GM19240 (cell line): ENCODE measurements around the gene MAP3K3.

Experiments used
- DNase-seq: peaks from one replicate; pipeline ENCODE4 v3.0.0; 2011; ENCODE audit warnings: low spot score; ENCODE audit not compliant: insufficient read length

The MAP3K3 gene

DNA sequence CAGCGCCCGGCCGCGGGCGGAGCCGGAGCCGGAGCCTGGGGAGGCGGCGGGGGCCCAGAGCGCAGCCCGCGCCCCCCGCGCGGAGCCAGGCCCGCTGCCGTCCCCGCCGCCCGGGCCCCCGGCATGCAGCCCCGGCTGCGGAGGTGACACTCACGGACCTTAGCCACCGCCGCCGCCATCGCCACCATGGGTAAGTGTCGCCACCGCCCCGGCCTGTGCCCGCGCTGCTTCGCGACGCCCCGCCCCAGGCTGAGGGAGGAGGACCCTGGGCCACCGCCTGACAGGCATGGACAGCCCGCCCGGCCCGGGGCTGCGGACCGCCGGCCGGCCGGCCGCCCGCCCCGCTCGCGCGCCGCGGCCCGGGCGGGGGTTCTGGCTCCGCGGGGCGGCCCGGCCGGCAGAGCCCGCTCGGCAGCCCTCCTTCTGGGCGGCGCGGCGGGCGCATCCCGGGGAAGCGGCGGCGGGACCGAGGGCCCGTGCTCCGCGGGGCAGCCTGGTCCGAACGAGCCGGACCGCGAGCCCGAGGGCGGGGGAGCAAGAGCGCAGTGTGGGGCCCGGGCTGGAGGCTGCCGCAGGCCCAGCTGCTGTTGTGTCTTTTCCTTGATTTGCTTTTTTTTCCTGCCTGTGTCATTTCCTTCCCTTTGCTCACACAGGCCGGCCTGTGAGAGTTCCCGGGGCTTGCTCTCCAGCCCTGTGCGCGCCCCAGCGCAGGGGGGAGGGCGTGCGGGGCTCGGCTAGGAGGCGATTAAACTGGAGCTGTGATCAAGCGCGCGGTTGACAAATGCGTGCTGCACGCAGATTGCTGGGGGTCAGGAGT is 565 bp downstream of the MAP3K3 start:
- DNase-seq = peak; percentile 42

DNA sequence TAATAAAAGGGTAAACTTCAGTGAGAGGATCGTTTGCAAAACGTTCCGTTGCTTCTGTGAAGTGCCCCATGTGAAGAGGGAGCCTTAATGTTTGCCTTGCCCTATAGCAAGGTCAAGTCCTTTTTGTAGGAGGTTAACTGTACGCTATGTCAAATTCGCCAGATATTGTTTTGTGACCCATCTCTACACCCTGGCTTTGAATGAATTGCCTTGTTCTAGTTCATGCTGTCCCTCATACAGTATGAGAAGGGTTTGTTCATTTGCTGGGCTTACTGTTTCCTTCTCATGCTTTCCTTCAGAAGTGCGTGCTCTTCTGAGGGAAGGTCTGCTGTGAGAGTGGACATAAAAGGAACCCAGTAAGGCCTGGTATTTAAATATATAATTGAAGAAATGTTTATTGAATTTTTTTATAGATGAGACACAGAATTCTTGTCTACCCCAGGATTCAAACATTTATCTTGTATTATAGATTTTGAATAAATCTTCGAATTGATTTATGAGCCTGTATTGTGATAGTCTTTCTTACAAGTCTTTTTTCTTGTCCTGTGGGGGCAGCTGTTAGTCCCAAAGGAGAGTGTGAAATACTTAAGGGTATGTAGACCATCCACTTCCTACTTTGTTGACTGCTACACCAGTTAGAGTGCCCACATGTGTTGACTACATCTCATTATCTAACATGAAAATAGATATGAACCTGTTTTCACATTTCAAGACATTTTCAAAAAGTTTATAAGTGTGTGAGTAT is 1.7 kb downstream of the MAP3K3 start:
- no peak for DNase-seq

DNA sequence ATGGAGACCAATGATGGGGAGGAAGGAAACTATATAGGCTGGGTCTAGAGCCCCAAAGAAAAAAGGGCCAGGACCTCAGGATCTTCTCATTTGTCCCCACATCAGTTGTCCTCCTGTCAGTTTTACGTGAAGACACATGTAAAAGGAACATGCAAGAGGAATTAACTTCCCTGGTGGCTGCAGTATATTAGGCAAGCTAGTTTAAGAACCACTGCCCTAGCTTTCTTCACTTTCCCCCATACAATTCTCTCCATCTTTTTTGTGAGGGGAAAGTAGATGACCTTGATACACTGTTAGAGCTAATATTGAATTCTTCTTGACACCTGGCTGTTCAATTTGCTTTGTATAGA is 2.3 kb downstream of the MAP3K3 start:
- no peak for DNase-seq

DNA sequence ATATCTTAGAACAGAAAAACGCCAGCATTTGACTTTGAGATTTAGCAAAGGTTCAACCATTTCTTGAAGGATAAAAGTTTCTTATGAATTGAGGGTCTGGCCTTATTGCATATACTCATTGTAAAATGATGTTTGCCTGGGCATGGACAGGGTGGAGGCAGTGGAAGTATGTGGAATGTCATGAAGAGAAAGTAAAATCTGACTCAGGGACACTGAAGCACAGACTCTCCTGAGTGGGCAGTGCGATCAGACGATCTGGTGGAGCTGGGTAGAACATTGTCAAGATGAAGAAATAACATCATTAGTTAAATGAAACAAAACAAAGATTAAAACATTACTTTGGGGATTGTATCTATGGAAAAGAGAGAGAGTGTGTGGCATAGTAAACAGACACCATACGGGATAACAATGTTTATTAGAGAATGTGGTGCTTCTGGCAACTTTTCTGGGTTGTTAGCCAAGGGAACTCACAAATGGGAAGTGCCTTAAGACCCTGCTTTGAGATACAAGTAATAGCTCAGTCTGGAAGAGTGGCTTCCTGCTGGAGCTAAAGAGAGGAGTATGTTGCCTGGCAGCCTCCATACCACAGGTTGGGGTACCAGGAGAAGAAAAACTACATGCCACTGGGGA is 4.4 kb downstream of the MAP3K3 start:
- no peak for DNase-seq

DNA sequence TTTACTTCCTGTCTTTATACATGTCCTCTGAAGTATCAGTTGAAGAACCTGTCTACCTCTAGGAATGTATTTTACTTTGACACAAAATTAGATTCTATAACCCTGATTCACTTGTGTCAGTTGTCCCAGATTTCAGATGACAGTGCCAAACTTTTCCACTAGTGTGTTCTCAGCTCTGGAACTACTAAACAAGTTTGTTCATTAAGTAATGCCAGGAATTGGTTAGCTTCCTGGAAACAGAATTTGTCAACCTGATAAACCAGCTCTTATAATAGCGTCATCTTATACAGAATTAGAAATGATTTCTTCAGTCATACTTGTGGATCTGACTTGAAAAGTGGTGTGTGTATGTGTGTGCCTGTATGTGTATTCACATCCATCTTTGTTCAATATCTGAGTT is 7.4 kb downstream of the MAP3K3 start:
- DNase-seq = no peak

GRCh38 chr17:63631062-63631461 is 8.8 kb downstream of the MAP3K3 start:
- DNase-seq = no peak

GRCh38 chr17:63631626-63632025 is 9.4 kb downstream of the MAP3K3 start:
- DNase-seq = no peak

DNA sequence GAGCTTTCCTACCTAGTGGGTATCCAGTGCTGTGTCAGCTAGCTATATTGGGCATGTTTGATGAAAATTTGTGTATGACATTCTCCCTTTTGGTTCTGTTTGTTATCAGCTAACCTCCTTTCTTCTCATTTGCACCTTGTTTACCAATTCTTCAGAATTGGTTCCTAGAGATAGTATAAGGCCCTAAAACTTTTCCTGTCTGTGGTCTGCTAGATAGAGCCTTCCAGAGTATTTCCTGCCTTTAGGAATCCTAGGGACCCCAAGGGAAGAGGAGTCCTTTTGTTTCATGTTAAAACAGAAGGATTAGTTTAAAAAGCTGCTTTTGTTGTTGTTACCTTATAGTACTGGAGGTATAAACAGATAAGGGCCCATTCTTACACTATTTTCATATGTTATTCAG is 11.5 kb downstream of the MAP3K3 start:
- DNase-seq = no peak

DNA sequence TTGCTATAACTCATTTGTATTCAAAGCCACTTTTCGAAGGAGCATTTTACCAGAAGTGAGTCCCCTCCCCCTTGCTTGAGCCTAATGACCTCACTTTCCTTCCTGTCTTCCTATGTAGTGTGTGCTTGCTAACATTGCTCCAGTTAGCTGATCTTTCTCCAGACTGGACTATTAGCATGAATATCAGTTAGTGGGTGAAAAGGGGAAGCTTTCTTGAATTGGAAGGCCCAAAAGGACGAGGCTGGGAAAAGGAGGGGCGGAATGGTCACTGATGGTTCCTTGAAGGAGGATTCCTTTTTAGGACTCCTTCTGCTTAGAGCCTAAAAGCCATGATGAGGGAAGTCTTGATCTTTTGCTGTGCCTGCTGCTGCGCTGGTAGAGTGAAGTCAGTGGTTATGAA is 11.9 kb downstream of the MAP3K3 start:
- DNase-seq = no peak

DNA sequence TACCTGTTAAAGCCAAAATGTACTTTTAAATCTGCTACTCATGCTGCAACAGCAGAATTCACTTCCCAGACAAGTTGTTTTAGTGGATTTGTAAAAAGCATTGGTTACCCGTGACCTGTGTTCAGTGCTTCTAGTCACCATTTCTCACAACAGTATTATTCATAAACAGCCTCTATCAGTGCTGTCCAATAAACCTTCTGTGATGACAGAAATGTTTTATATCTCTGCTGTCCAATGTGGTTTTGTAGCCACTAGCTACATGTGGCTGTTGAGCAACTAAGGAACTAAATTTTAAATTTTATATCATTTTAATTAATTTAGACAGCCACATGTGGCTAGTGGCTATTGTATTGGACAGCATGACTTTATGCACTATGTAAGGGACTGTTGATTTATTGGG is 12.6 kb downstream of the MAP3K3 start:
- DNase-seq = no peak

DNA sequence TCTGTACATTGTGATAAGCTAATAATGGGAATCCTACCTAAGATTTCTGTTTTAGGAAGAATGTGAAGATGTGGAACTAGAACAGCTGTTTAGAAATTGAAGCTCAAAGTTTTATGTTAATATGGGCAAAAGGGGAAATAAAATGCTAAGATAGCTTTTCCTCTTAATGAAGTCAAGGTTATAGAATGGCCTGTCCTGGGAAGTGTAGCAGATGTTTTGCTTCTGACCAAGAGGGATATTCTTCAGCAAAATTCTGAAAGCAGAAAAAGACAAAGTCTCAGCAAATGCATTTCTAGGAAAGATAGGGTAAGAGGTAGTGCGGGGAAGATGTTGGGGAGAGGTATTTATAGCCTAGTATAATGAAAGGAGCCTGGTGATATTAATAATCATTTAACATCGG is 13.1 kb downstream of the MAP3K3 start:
- DNase-seq = no peak

GRCh38 chr17:63635787-63636186 is 13.6 kb downstream of the MAP3K3 start:
- no peak for DNase-seq

- DNase-seq = no peak
These were observed 16.9 kb downstream of the MAP3K3 start for GRCh38 chr17:63639125-63639524.

GRCh38 chr17:63640038-63640437 is 17.8 kb downstream of the MAP3K3 start:
- DNase-seq = no peak

DNA sequence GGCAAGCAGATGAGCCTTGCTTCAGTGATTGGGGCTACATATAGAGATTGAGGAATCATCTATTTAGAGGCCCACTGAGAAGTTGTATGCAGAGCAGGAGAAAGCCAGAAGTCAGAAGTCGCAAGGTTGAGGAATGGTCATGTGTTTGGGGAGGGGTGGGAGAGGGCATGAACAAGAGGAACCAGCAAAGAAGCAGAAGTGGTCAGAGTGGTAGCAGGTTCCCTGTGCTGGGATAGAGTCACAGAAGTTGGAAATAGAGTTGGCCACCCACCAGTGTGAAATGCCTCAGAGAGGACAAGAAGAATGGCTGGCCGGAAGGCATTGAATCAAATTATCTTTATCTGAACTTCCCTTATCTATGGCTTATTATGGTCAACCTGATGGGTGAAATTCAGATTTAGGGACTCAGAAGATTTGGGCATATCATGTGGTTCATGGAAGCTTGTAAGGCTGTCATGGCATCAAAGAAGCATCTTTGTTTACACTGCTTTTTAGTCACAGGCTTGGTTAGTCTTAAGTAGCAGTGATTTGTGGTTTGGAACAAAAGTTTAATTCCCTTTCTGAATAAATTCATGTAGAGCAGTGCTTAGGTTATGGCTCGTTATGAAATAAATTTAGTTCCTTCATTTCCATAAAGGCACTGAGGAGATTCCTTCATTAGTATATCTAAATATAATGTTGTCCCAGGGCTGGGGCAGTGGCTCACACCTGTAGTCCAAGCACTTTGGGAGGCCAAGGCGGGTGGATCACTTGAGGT is 19.7 kb downstream of the MAP3K3 start:
- DNase-seq = no peak

DNA sequence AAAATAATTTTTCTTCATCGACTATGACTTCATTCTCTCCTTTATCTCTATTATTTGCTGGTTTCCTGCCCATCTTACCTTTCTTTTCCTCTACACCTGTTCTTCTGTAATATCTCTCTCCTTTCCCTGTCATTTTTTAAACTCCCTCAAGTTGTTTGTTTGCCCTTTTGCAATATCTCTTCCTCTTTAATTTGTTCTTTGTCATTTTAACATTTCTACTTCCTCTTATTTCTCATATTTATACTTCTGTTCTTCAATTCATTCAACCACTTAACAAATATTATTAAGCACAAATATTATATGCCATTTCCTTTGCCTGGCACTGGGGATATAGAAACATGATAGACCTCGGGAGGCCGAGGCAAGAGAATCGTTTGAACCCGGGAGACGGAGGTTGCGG is 22.6 kb downstream of the MAP3K3 start:
- DNase-seq = no peak

- no peak for DNase-seq
These were observed 23.7 kb downstream of the MAP3K3 start for GRCh38 chr17:63645775-63646487.

DNA sequence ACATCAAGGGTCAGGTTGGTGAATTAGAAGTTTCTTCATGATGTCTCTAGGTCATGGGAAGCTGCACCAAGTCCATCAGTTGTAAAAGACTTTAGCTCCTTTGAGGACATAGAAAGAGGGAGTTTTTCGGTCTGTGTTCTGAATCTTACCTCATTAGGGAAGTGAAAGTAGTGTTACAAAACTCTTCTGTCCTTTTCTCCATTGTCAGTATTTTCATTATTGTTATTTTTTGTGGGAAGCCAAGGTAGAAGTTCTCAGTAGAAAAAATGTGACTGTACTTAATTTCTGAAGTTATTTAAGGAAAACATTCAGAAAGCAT is 24.2 kb downstream of the MAP3K3 start:
- peak; percentile 50 for DNase-seq

DNA sequence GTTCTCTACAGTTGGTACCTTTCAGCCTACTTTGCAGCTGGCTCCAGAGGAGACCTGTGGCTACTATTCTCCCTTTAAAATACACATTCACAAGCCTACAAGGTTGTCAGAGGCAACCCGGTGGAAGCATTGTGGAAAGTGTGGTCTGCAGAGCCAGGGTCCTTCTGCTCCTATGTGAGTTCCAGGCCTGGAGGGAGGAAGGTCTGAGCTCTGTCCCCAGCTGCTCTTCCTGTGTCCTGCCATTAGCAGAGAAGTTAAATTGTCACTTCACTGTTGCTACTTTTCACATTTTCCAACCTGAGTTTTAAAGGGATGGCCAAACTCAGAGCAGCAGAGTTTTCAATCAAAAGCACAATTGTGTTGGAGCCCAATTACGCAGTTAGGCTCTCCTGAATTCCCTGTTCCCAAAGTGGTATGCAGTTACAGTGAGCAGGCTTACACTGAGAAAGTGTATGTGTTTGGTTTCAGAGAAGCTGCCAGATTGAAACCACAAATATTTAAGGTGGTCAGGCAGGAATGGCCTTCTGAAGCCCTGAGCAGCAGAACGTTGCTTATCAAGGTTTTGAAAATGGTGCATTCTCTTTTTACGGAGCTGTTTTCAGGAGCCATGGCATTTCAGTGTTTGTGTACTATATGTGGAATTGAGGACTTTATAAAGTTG is 25.0 kb downstream of the MAP3K3 start:
- DNase-seq = no peak

GRCh38 chr17:63647936-63648335 is 25.7 kb downstream of the MAP3K3 start:
- DNase-seq = no peak

DNA sequence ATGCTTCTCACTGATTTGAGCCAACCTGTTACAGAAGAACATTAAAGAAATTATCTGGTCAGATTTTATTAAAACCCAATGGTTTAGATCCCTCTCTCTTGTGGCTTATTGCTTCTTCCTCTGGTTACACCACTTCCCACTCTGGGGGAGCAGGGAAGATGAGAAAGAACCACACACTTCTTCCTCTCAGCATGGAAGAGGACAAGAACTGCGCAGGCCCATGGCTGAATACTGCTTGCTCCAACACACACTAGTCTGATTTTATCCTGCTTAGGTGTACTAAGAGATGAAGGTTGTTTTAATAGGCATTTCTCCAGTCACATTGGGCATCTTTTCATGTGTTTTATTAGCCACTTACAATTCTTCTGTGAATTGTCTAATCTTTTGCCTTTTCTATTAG is 27.6 kb downstream of the MAP3K3 start:
- DNase-seq = no peak
